Kidney epithelial cell (primary cell): ENCODE measurements around the gene CA12. TPM values are rescaled to one million over a fixed set of nuclear protein-coding genes. Genes with fewer than 3 reads are reported as not detected.

Experiments
- DNase-seq: peaks from one replicate; pipeline ENCODE4 v3.0.0-alpha.2; 2010; ENCODE audit warnings: low read depth
- H3K27me3 ChIP-seq: 2 replicates; pipeline ENCODE4 v1.6.0; 2011; ENCODE audit warnings: low read length; ENCODE audit not compliant: control insufficient read depth, insufficient read depth
- H3K36me3 ChIP-seq: 2 replicates; pipeline ENCODE4 v1.5.1; 2011; ENCODE audit warnings: low read length; ENCODE audit not compliant: control insufficient read depth, insufficient read depth
- H3K4me3 ChIP-seq: 2 replicates; pipeline ENCODE4 v1.5.1; 2011; ENCODE audit warnings: low read depth, mild to moderate bottlenecking, control low read depth, low read length
- total RNA-seq: library from RNA; depleted of rRNA; stranded (reverse); fragments of >200 nt; gene quantifications from 2 replicates; pipeline ENCODE4 v1.2.3, GENCODE V29; 2015
- TF ChIP-seq, protein P1 (sequence below): IDR thresholded peaks from 2 replicates; pipeline ENCODE4 v1.5.1; 2011; ENCODE audit warnings: mild to moderate bottlenecking, moderate library complexity, low read length, control low read depth, inconsistent platforms; ENCODE audit not compliant: insufficient read depth, poor library complexity, severe bottlenecking

The CA12 gene
- total RNA-seq, 1 donor from 2014 or later = 2.9 TPM

DNA sequence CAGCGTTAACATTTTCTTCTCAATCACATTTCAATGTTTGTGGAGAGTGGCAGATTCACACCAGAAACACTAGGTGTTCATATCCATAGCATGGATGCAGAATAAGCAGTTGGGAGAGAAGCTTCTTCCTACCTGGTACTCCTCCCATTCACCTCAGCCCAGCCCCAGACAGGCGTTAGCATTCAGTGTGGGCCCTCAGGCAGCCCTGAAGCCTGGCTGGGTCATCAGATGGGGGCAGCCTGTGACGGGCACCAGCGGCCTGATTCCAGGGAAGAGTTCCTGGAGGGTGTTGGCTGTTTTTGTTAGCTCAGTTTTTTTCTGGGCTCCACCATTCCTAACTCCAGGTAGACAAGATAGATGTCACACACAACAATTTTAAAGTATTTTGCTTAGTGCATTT is 73.2 kb downstream of the CA12 start:
- no peak for DNase-seq
- Histone ChIP-seq H3K4me3 (no peak overlapping the region), H3K36me3 (no peaks in the 10 kb centered on the region), H3K27me3 (no peaks in the 10 kb centered on the region)
- TF ChIP-seq, protein P1, sequence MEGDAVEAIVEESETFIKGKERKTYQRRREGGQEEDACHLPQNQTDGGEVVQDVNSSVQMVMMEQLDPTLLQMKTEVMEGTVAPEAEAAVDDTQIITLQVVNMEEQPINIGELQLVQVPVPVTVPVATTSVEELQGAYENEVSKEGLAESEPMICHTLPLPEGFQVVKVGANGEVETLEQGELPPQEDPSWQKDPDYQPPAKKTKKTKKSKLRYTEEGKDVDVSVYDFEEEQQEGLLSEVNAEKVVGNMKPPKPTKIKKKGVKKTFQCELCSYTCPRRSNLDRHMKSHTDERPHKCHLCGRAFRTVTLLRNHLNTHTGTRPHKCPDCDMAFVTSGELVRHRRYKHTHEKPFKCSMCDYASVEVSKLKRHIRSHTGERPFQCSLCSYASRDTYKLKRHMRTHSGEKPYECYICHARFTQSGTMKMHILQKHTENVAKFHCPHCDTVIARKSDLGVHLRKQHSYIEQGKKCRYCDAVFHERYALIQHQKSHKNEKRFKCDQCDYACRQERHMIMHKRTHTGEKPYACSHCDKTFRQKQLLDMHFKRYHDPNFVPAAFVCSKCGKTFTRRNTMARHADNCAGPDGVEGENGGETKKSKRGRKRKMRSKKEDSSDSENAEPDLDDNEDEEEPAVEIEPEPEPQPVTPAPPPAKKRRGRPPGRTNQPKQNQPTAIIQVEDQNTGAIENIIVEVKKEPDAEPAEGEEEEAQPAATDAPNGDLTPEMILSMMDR = no peak

DNA sequence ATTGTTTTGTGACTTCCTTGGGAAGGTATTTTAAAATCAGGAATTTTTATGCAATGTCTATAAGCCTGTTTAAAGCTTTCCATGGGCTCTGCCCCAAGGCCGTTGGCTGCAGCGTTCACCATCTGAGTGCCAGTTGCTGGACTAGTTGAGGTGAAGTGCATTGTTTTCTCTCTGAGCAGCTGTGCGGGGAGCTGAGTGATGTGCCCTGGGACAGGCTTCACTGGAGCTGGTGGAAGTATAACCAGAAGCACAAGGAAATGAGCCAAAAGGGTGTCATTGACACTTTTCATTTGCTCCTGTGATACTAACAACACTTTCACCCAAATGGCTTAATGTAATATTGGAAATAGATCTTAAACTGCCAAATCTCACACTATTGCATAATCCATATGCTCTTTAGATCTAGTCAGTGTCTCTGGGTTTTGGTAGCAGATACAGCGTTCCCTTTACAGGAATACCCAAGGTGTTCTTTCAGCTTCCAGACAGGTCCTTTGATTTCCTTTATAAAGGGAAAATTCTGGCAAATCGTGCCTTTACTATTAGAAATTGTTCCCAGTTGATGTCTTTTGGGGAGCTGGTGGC is 75.1 kb downstream of the CA12 start:
- H3K27me3 ChIP-seq = no peaks in the 10 kb centered on the region
- H3K4me3 ChIP-seq = no peak overlapping the region
- peak; percentile 47 for DNase-seq
- H3K36me3 ChIP-seq = no peaks in the 10 kb centered on the region
- TF ChIP-seq, protein P1 = no peak

GRCh38 chr15:63305260-63305659 is 76.4 kb downstream of the CA12 start:
- DNase-seq = no peak
- H3K27me3 ChIP-seq = no peaks in the 10 kb centered on the region
- no peak overlapping the region for H3K4me3 ChIP-seq
- H3K36me3 ChIP-seq = no peaks in the 10 kb centered on the region
- TF ChIP-seq, protein P1 = no peak

- Histone ChIP-seq H3K36me3 (no peaks in the 10 kb centered on the region), H3K4me3 (no peak overlapping the region), H3K27me3 (no peaks in the 10 kb centered on the region)
- no peak for DNase-seq
- TF ChIP-seq, protein P1 = no peak
Observed at GRCh38 chr15:63301088-63301487, 80.6 kb downstream of the CA12 start.

DNA sequence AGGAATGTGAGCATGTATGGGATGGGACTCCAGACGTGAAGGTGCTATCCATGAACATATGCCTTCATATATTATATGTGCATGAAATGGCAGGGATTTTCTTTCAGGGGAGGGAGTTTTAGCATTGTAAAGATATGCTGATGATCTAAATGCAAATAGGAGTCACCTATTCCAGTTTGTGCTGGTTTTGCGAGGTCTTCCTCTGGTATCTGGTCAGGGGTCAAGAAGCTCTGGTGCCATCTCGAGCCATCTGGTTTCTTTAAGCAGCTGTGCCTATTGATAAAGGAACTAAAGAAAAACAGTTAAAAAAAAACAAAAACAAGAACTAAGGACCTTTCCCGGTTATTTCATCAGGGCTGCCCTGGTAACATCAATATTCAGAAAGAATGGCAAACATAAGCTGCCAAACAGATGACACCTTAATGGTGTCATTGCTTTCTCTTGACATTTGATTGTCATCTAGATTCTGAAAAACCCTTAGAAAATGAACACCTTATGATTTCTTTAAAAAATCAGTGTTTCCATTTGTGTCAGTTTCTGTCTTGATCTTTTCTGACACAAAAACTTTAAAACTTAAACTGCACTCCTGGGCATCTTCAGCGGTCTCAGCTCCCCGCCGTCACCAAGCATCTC is 81.6 kb downstream of the CA12 start:
- DNase-seq = no peak
- Histone ChIP-seq H3K4me3 (no peak overlapping the region), H3K27me3 (no peaks in the 10 kb centered on the region), H3K36me3 (no peaks in the 10 kb centered on the region)
- TF ChIP-seq, protein P1 = no peak

DNA sequence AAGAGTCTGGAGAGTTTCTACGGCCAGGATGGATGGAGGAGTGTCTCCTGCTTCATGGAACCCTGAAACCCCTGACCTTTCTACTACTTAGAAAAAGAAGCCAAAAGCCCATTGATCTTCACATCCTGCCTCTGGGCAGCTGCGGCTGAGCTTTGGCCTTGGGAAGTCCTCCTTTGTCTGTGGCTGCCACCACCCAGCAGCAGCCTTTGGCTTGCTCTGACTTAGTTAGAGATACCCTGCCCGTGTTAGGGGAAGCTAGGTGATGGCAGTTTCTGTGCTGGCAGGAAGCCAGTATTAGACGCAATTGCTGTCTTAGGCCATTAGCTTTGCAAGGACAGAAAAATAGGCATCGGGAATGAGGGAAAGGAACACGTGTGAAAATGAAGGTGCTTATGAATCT is 85.5 kb downstream of the CA12 start:
- Histone ChIP-seq H3K4me3 (no peak overlapping the region), H3K36me3 (no peaks in the 10 kb centered on the region), H3K27me3 (no peaks in the 10 kb centered on the region)
- DNase-seq = no peak
- TF ChIP-seq, protein P1 = no peak
